GM19193 (cell line): ENCODE measurements around the gene UBB.

Source experiments
- POLR2A ChIP-seq: IDR thresholded peaks from 4 replicates; pipeline ENCODE4 v1.6.1; 2011; ENCODE audit not compliant: insufficient read depth, insufficient read length; ENCODE audit errors: extremely low read depth

The UBB gene

DNA sequence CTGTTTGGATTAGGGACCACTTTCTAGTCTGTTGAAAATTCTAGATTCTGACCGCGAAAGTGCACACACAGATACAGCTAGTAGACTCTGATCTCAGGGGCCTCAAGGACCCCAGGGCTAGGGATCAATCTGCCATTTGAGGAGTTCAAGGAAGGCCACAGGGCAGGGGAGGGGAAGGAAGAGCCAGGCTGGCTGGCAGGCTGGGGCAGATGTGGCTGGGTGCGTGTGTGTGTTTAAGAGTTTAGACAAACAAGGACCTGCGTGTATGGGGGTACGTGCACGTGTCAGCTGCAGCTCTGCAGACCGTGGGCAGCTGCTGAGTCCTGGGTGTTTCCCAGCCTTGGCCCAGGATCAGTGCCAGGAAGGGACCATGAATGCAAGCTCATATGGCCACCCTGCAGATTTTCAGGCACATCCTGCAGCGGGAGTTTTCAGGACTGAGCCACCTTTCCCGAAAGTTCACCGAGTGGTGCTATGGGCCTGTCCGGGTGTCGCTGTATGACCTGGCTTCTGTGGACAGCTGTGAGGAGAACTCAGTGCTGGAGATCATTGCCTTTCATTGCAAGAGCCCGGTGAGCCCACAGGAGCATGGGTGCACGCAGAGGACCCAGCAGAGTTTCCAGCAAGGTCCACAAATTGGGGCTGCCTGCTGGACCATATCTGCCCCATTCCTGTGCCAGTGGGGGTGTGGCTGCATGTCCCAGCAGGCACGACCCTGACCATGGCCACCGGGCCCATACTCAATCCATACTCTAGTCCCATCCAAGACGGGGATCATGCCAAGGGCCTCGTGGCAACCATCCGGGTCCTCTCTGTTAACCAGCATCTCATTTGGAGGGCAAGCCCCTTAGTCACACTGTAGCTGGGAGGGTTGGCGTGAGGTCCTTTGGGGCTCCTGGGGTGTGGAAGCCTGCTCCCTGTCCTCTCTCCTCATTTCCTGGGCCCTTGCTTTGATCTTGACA, 45.1 kb downstream of the UBB start:
- no peak for TF ChIP-seq POLR2A

DNA sequence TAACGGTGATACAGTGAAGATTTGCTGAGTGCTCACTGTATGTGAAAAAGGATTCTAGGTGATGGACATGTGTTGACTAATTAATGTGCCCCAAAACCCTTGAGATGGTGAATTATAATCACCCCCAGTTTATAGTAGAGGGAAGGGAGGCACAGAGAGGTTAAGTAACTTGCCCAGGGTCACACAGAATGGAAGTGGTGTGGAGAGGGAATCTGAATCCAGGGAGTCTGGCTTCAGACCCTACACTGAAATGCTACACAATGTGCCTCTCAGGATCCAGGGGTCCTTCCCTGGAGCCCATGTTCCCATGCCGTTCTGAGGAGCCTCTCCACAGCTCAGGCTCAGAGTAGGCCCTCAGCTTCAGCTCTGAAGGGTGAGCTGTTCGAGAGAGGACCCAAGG, 46.1 kb downstream of the UBB start:
- TF ChIP-seq POLR2A = no peak

DNA sequence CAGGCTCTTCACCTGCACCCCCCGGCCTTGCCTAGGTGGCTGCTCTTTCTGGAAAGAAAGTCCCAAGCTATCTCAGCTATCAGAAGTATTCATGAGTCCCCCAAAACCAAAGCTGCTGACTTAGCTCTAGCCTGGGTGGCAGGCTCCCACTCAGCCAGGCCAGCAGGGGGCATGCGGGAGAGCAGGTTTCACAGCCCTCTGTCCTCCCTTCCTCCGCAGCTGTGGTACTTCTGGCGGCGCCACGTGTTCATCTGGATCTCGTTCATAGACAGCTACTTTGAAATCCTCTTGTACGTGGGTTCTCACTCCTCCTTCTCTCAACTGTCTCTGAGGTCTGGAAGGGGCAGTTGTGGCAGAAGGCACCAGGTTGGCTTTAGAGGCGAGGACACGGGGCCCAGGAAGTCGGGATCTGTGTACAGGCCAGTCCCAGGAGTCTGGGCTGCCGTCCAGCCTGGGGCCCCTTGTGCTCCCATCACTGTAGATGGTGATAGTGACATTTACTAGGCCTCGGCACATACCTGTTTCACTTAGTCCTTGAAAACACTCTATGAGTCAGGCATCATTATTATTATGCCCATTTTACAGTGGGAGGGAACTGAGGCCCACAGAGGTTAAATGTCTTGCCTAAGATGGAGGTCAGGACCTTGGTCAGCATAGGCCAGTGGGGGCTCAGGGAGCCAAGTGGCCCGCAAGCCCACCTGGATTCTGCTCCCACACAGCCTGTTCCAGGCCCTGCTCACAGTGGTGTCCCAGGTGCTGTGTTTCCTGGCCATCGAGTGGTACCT, 47.4 kb downstream of the UBB start:
- TF ChIP-seq POLR2A = no peak

DNA sequence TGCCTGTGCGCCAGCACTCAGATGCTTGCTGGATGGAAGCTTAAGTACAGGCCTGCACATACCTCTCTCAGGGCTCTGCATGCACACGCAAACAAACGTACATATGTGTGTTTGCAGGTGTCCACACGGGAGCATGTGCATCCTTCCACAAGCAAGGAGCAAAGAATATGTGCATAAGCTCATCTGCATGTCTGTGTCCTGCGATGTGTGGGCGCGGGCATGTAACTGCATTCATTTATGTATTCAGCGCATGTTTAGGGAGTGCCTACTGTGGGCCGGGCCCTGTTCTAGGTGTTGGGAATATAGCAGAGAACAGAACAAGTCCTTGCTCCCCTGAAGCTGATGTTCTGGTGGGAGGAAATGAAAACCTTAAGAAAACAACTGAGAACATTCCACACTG, 48.2 kb downstream of the UBB start:
- TF ChIP-seq POLR2A = no peak

DNA sequence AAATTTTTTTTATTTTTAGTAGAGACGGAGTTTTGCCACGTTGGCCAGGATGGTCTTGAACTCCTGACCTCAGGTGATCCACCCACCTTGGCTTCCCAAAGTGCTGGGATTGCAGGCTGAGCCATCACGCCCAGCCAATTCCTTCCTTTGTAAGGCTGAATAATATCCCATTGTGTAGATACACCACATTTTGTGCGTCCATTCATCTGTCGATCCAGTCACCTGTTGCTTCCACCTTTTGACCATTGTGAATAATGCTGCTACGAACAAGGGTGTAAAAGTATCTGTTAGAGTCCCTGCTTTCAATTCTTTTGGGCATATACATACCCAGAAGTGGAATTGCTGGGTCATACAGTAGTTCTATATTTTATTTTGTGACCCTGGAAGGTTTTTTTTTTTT, 49.8 kb downstream of the UBB start:
- no peak for TF ChIP-seq POLR2A

DNA sequence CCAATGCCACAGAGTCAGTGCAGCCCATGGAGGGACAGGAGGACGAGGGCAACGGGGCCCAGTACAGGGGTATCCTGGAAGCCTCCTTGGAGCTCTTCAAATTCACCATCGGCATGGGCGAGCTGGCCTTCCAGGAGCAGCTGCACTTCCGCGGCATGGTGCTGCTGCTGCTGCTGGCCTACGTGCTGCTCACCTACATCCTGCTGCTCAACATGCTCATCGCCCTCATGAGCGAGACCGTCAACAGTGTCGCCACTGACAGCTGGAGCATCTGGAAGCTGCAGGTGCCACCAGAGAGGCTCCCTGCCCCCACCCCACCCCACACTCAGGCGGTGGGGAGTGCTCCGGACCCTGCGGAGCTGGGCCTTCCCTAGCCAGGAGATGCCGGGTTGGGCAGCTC, 51.1 kb downstream of the UBB start:
- TF ChIP-seq POLR2A = no peak
